Hepatocyte (in vitro differentiated cells): Measurements from ENCODE around the gene ADGRA1. TPM values are rescaled to one million over a fixed set of nuclear protein-coding genes. Genes with fewer than 3 reads are reported as not detected.

Experiments
- DNase-seq: peaks from one replicate; pipeline ENCODE4 v3.0.0-alpha.2; 2016; ENCODE audit warnings: low spot score
- H2AFZ ChIP-seq: fragments of 200-600 bp; sonication (generic); 2 replicates; pipeline ENCODE4 v1.6.0; 2016; ENCODE audit warnings: antibody characterized with exemption, mild to moderate bottlenecking
- H3K27ac ChIP-seq: fragments of 200-600 bp; sonication (generic); 2 replicates; pipeline ENCODE4 v1.5.1; 2016; ENCODE audit warnings: mild to moderate bottlenecking
- H3K27me3 ChIP-seq: fragments of 200-600 bp; sonication (generic); 2 replicates; pipeline ENCODE4 v1.6.1; 2016
- H3K36me3 ChIP-seq: fragments of 200-600 bp; sonication (generic); replicated peaks from 2 replicates; pipeline ENCODE4 v1.5.1; 2016; ENCODE audit warnings: low read depth; ENCODE audit not compliant: insufficient read depth
- H3K4me1 ChIP-seq: fragments of 200-600 bp; sonication (generic); 2 replicates; pipeline ENCODE4 v1.5.1; 2016; ENCODE audit warnings: mild to moderate bottlenecking, moderate library complexity; ENCODE audit not compliant: insufficient read depth
- H3K4me2 ChIP-seq: fragments of 200-600 bp; sonication (generic); 2 replicates; pipeline ENCODE4 v1.6.0; 2016
- H3K4me3 ChIP-seq: fragments of 200-600 bp; sonication (generic); 2 replicates; pipeline ENCODE4 v1.5.1; 2016; ENCODE audit warnings: mild to moderate bottlenecking
- H3K79me2 ChIP-seq: fragments of 200-600 bp; sonication (generic); 2 replicates; pipeline ENCODE4 v1.6.0; 2017; ENCODE audit warnings: mild to moderate bottlenecking
- H3K9me2 ChIP-seq: fragments of 200-600 bp; sonication (generic); replicated peaks from 2 replicates; pipeline ENCODE4 v1.6.0; 2017; ENCODE audit warnings: mild to moderate bottlenecking; ENCODE audit not compliant: insufficient read depth
- H3K9me3 ChIP-seq: fragments of 200-600 bp; sonication (generic); 2 replicates; pipeline ENCODE4 v1.5.1; 2016; ENCODE audit warnings: low read depth, mild to moderate bottlenecking
- H4K20me1 ChIP-seq: fragments of 200-600 bp; sonication (generic); 2 replicates; pipeline ENCODE4 v1.6.0; 2016; ENCODE audit warnings: mild to moderate bottlenecking; ENCODE audit not compliant: insufficient read depth, poor library complexity, severe bottlenecking
- CTCF ChIP-seq: fragments of 200-600 bp; sonication (generic); IDR thresholded peaks from 2 replicates; pipeline ENCODE4 v1.5.1; 2016; ENCODE audit warnings: antibody characterized with exemption, mild to moderate bottlenecking; ENCODE audit not compliant: poor library complexity
- EZH2 ChIP-seq: fragments of 200-600 bp; sonication (generic); IDR thresholded peaks from 2 replicates; pipeline ENCODE4 v1.6.1; 2016; ENCODE audit warnings: antibody characterized with exemption, mild to moderate bottlenecking, borderline replicate concordance
- EZH2phosphoT487 ChIP-seq: fragments of 200-600 bp; sonication (generic); IDR thresholded peaks from one replicate; pipeline ENCODE4 v1.6.1; 2018; ENCODE audit warnings: antibody characterized with exemption, mild to moderate bottlenecking, low read depth, moderate library complexity; ENCODE audit not compliant: unreplicated experiment, severe bottlenecking
- WGBS: methylation state at CpG from one replicate; pipeline ENCODE4 v1.1.6; 2016; ENCODE audit warnings: low lambda C conversion rate; ENCODE audit errors: missing lambda C conversion rate; 5-methylcytosine and 5-hydroxymethylcytosine counted together
- polyA plus RNA-seq: library from polyadenylated mRNA; unstranded; fragments of >200 nt; fragmentation: Nextera tagmentation; extraction: Ambion mirVana; gene quantifications from 2 replicates; pipeline ENCODE4 v1.2.1, GENCODE V29; 2016
- total RNA-seq: library from RNA; depleted of rRNA; stranded (reverse); fragments of >200 nt; gene quantifications from 2 replicates; pipeline ENCODE4 v1.2.3, GENCODE V29; 2014

ADGRA1 gene
- total and polyA plus RNA-seq, 2 experiments from 2014 or later: 0.47 TPM; not detected in 1

DNA sequence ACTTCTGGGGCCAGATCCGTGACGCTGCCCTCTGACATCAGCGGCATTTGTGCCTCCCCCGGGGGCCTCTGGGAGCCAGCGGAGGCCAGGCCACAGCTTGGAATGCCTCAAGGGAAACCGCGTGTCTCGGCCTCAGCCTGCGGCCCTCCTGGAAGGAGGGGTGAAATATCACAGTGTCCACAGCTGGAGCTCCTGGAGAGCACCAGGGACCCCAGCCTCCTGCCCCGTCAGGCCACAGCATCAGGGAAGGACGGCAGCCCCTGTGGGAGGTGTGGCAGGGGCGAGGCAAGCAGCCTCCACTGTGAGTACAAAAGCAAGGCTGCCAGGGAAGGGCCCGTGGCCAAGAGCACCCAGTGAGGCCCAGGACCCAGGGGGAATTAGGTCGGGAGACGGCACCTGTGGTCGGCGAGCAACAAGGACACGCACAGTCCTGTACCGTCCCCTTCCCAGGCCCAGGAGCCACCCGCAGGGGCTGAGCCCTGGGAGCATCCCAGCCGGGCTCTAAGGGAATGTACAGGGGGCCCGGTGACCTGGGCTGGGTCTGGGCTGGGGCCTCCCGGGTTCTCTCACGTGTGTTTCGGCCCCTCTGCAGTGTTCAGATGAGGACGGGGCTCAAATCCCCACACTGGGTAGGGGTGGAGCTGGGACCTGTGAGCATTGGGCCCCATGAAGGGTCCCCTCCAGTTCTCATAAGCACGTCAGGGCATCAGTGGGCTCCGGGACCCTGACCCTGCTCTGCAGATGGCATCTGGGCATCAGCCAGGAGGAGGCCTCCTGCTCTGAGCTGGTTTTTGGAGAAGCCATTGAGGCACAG lies 53.6 kb downstream of the ADGRA1 start:
- no peak overlapping the region for H3K4me2 ChIP-seq
- peaks cover 5% of the 10 kb centered on the region for H3K4me1 ChIP-seq
- WGBS: 94% methylated on average over 28 of the region's 28 CpGs
- H3K27me3 ChIP-seq: no peaks in the 10 kb centered on the region
- DNase-seq: no peak
- H4K20me1 ChIP-seq: no peaks in the 10 kb centered on the region
- no peaks in the 10 kb centered on the region for H3K79me2 ChIP-seq
- no peak for TF ChIP-seq CTCF
- TF ChIP-seq EZH2phosphoT487: no peak
- no peak for TF ChIP-seq EZH2
- no peak overlapping the region for H3K27ac ChIP-seq
- H3K36me3 ChIP-seq: no peaks in the 10 kb centered on the region
- no peak overlapping the region for H3K4me3 ChIP-seq
- no peaks in the 10 kb centered on the region for H3K9me2 ChIP-seq
- no peaks in the 10 kb centered on the region for H3K9me3 ChIP-seq
- no peak overlapping the region for H2AFZ ChIP-seq

GRCh38 chr10:133141958-133142340 lies 54.2 kb downstream of the ADGRA1 start:
- Histone ChIP-seq H4K20me1 (no peaks in the 10 kb centered on the region), H2AFZ (no peak overlapping the region), H3K9me2 (no peaks in the 10 kb centered on the region), H3K9me3 (no peaks in the 10 kb centered on the region), H3K27ac (no peak overlapping the region), H3K4me2 (no peak overlapping the region), H3K4me1 (peaks cover 5% of the 10 kb centered on the region), H3K36me3 (no peaks in the 10 kb centered on the region), H3K79me2 (no peaks in the 10 kb centered on the region), H3K27me3 (no peaks in the 10 kb centered on the region), H3K4me3 (no peak overlapping the region)
- 90% methylated on average over 25 of the region's 27 CpGs for WGBS
- no peak for DNase-seq
- TF ChIP-seq EZH2: no peak
- no peak for TF ChIP-seq CTCF
- TF ChIP-seq EZH2phosphoT487: no peak

DNA sequence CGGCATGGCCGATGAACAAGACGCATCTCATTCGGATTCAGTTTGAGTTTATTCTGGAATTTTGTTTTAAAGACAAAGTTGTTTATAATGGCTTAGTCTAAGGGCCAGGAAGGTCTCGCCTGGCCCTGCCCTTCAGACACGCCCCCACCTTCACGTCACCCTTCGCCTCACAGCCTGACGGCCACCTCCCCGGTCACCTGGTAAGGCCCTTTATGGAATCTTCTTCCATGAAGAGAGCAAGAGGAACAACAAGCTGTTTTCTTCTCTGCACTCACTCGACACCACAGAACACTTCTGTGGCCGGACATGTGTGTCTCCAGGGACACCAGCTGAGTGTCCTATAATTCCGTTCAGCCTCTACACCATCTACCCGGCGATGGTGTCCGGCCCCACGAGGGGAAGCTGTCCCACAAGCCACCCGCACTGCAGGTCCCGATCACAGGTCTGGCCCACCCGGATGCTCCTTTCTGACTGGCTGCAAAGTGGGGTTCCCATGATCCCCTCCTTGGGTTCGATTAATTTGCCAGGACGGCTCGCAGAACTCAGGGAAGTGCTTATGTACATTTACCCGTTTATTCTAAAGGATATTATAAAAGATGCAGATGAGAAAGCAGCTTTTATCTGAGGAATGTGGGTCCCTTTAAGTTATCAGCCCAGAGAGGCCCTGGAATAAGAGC lies 54.9 kb downstream of the ADGRA1 start:
- Histone ChIP-seq H3K4me2 (no peak overlapping the region), H3K79me2 (no peaks in the 10 kb centered on the region), H3K36me3 (no peaks in the 10 kb centered on the region), H4K20me1 (no peaks in the 10 kb centered on the region), H3K9me3 (no peaks in the 10 kb centered on the region), H3K4me1 (peaks cover 5% of the 10 kb centered on the region), H3K27ac (no peak overlapping the region), H3K27me3 (no peaks in the 10 kb centered on the region), H2AFZ (no peak overlapping the region), H3K4me3 (no peak overlapping the region), H3K9me2 (no peaks in the 10 kb centered on the region)
- TF ChIP-seq EZH2 (no peak), CTCF (no peak), EZH2phosphoT487 (no peak)
- 88% methylated on average over 24 of the region's 24 CpGs for WGBS
- no peak for DNase-seq
